ENCODE data around the gene ASIC4.

ASIC4 gene

DNA sequence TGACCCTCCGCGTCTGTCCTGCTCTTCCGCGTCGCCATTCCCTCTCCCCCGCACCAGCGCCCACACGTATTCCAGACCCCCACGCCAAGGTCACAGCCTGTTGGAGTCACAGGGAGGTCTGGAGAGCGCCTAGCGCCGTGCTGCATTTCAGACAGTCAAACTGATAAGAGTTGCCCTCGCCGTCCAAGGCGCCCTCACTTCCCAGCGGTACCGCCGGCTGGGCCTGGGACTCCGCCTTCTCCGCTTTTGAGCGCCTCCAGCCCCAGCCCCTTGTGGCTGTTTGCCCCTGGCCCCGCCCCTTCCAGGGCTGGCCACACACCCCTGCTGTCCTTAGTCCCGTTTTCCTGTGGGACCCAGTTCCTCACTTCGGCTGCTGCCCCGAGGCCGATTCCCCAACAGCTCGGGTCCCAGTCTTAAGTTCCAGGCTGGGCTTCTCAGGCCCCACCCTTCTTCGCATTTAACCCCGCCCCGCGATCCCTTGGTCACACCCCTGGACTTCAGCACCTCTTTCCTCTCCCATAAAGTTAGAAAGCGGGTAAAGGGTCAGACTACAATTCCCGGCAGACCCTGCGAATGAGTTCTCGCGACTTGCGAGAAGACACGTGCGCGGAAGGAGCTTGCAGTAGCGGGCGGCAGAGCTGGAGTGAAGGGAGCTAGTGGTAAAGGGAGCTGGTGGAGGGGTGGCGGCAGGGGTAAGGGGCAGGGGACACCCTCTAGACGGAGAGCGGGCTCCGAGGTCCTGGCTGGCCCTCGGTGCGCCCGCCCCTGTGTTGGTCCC lies 15.8 kb upstream of the ASIC4 start, which contains the start of gene GMPPA:
Gene GMPPA, plus strand, starts transcription at position 612 of the 778 bp plus-strand sequence. CDS start 1,085 bp downstream, outside the sequence.
- DNase-seq: peak; percentile 95

- no peak for DNase-seq
These were observed 15.3 kb upstream of the ASIC4 start for GRCh38 chr2:219499058-219499307.

- DNase-seq: no peak
These were observed 14.7 kb upstream of the ASIC4 start for GRCh38 chr2:219499555-219499954.

- DNase-seq: no peak
These were observed 14.1 kb upstream of the ASIC4 start for GRCh38 chr2:219500135-219500534.

GRCh38 chr2:219501849-219502248 lies 12.4 kb upstream of the ASIC4 start:
- DNase-seq: no peak

DNA sequence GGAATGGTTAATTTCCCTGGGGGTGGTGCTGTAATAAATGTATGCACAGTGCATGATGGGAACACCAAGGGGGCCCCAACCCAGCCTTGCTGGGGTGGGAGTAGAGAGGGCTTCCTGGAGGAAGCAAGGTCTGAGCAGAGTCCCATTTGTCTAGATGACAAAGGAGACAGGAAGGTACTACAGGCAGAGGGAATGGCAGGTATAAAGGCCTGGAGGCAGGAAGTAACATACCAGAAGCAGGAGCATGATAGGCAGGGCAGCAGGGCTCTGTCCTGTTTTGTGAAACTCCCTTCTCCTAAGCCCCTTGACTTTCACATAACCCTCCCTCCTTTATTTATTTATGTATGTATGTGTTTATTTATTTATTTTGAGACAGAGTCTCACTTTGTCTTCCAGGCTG lies 11.7 kb upstream of the ASIC4 start:
- DNase-seq: no peak

GRCh38 chr2:219505585-219505984 lies 8.7 kb upstream of the ASIC4 start:
- no peak for DNase-seq

DNA sequence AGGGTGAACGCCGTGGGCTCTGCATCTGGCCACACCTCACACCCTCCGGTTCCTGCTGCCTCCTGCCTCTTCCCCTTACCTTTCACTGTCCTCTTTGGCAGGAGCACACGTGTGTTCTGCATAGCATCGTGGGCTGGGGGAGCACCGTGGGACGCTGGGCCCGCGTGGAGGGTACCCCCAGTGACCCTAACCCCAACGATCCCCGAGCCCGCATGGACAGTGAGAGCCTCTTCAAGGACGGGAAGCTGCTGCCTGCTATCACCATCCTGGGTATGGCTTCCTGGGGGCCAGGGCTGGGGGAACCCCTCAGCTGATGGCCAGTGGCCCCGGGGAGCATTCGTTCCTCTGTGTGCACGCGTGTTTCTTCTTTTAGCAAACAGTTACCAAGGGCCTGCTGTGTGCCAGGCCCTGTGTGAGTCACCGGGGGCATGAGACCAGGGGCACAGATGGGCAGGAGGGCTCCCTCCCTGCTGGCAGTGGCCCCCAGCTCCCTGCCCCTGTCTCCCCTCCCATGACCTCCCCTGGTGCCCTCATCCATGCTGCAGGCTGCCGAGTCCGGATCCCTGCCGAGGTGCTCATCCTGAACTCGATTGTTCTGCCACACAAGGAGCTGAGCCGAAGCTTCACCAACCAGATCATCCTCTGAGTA lies 8.0 kb upstream of the ASIC4 start:
- no peak for DNase-seq

GRCh38 chr2:219506802-219507526 lies 7.3 kb upstream of the ASIC4 start:
- no peak for DNase-seq

DNA sequence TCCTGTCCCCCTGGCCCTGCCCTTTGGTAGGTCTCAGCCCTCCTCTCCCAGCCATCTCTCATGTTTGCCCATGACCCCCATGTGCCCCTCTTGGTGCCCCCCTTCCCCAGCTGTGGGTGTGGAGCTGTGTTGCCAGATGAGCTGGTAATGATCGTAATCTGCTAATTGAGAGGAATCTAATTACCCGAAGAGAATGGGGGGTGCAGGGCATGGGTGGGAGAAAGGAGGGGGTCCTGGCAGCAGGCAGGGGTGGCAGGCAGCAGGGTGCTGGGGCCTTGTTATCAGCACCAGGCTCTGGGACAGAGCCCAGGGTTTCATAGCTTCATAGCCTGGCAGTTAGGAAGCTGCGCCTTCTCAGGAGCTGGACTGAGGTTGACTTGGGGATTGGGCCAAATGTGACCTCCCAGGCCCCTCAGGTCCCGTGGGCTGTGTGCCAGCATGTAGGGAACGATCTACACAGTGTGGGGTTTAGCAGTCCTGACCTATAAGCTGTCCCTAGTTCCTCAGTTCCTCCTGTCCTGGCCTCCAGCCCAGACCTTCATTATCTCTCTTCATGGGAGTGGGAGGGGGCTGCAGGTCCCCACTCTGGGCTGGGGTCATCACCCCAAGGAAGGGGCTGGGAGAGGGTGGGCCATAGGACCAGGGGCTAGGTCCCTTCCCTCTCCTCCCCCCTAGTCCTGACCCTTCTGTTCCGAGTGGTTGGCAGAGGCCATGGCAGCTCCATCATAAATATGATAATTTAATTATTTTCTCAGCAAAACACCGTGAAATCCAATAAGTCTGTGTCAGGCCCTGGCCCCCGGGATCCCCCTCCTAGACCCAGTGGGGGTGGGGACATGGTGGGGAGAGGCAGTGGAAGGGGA lies 6.5 kb upstream of the ASIC4 start:
- no peak for DNase-seq

GRCh38 chr2:219508444-219508734 lies 5.9 kb upstream of the ASIC4 start:
- no peak for DNase-seq

DNA sequence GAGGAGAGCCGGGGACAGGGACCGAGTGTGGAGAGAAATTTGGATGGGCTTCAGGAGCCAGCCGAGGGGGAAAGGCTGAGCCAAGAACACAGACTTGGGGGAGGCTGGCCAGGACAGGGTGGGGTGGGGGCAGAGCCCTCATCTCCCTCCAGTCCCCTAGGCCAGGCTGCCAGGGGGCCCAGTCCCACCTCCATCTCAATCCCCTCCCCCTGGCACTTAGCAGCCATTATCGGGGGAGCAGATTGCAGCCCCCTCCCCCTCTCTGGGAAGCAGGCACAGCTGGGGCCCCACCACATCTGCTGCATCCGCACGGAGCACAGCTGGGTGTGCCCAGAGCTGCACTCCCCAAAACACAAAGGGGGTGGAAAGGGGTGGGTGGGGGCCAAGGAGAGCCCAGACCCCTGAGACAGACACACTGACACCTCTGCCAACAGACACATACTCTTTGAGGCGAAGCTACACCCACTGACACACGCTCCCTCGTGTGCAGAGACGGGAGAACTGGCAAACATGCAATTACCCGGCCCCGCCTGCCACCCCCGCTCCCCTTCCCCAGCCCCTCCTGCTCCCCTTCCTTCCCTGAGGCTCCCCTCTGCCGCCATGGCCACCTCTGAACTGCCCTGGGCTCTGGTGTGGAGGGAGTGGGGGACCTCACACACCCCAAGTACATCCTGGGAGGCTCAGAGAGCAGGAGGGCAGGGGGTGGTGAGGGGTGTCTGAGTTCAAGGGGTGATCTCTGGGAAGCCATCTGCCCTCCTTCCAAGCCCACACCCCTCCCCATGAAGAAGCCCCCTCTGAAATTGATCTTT lies 5.1 kb upstream of the ASIC4 start:
- no peak for DNase-seq

DNA sequence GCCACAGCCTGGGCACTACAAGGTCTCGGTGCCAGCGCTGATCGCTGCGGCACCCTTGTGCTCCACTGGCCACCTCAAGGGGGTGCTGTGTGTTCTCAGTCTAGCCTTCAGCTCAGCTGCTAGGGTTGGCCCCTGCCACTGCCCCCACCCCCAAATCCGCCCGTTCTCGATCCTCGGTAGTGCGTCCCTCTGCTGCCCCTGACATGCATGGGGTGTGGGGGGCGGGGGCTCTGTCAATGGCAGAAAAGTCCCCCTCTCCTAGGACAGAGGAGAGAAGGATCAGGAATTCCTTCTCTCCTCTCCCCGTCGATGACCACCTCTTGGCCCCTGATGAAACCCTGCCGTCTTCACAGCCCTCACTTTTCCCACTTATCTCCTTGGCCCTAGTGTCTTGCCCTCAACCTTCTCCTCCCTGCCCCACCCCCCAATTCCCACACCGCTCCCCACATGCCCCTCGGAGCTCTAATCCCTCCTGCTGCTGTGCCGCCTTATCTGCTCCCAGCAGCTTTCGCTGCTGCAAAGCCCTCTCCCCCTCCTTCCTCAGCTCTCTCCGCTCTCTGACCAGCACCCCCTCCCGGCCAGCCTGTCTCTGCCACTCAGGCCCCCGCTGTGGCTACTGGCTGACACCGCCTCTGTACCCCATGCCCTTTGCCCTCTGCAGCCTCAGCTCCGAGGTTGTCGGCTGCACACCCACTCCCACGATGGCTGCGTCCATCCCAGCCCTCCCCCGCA lies 4.3 kb upstream of the ASIC4 start:
- peak; percentile 51 for DNase-seq

DNA sequence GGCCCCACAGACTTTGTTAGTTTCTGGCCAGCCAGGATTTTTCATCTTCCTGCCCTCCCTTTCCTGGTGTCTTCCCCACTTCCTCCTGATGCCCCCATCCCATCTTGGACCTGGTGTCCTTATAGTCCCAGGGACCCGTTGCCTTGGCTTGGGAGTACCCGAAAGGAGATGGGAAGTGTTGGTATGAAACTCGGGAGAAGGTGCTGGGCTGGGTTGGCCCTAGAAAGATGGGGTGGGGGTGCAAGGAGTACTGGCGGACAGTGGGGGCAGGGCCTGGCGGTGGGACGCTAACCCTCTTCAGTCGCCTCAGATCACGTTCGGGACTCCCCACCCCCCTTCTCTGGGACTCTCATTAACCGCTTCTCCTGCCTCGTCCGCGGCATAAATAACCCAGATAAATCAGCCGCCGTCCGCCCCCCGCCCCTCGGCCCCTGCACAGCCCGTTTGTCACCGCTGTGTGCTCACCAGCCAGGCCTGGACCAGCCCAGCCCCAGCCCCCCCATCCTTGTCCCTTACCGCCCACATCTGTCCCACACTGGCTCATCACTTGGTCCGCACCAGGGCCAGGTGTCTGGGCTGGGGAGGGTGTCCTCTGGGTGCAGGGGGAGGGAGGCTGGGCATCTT lies 3.7 kb upstream of the ASIC4 start:
- no peak for DNase-seq

DNA sequence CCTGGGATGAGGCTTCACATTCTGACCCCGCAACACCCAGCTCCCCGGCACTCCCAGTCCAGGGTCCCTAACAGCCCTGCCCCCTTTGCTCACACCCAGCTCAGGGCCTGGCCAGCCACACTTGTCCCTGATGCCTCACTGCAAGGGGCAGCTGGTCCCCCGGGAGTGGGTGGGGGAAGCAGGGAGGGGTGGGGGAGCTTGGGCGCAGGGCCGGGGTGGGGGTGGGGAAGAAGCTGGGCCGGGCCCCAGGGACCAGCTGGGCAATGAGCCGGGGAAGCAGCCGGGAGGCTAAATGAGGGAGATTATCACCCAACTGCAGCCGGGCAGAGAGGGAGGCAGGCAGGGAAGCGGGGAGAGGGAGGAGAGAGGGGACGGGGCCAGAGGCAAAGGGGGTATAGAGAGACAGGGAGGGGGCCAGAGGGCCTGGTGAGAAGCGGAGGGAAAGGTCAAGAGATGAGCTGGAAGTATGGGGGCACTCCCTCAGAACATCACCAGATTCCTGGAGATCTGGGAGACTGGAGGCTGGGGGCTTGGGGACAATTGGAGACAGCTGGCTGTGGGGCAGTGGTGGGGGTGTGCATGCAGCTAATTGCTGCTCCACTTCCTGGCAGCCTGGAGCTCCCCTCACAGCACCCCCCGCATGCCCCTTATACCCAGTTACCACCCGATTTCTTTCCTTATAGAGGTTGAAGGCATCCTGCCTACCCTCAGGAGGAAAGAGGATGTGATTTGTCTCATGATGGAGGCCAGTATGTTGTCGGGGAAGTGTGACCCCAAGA lies 2.5 kb upstream of the ASIC4 start:
- no peak for DNase-seq

DNA sequence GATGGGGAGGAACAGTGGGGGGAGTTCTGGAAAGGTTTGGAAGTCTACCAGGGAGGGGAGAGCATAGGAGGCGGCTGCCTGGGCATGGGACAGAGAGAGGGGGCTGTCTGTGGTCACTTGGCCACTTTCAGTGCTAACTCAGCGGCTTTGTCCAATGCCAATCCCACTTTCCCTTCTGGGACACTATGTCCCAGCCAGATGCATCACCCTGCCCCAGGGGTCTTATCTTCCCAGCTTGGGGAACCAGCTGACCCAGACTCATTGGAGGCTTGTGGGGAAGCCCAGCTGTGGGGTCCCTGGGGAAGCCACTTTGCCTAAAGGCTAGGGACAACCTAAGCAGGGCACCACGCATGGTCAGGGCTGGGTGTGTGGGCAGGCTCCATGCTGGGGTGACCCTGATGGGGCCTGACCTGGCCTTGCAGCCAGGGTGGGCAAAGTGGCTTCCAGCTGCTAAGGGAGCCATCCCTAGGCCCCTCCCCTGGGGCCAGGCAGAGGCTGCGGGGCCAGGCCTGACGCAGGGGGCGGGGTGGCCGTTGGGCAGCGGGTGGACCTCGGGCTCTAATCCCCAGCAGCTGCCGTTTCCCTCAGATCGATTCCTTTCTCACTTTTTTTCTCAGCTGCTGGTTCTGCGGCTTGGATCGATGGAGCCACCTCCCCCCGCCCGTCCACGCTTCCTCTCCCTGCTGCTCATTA lies 1.6 kb upstream of the ASIC4 start:
- DNase-seq: no peak

DNA sequence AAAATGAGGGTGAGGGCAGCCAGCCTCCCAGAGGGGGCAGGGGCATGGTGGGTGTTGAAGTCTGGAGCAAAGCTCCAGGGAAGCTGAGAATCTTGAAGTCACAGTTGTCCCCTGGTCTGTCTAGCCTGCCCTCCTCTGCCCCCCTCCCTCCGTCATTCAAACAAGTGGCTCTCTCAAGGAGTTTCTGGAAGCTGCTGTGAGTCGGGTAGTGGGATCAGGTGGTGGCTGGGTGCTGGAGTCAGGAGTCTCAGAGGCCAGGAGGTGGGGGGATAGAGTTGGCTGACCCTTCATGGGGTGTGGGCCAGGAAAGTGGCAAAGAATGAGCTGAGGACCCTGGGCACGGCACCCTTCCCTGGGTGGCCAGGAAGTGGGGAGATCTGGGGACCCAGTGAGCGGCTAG lies 495 bp upstream of the ASIC4 start:
- no peak for DNase-seq

DNA sequence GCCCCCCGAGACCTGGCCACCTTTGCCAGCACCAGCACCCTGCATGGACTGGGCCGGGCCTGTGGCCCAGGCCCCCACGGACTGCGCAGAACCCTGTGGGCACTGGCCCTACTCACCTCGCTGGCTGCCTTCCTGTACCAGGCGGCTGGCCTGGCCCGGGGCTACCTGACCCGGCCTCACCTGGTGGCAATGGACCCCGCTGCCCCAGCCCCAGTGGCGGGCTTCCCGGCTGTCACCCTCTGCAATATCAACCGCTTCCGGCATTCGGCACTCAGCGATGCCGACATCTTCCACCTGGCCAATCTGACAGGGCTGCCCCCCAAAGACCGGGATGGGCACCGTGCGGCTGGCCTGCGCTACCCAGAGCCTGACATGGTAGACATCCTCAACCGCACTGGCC lies 554 bp downstream of the ASIC4 start:
- DNase-seq: no peak

DNA sequence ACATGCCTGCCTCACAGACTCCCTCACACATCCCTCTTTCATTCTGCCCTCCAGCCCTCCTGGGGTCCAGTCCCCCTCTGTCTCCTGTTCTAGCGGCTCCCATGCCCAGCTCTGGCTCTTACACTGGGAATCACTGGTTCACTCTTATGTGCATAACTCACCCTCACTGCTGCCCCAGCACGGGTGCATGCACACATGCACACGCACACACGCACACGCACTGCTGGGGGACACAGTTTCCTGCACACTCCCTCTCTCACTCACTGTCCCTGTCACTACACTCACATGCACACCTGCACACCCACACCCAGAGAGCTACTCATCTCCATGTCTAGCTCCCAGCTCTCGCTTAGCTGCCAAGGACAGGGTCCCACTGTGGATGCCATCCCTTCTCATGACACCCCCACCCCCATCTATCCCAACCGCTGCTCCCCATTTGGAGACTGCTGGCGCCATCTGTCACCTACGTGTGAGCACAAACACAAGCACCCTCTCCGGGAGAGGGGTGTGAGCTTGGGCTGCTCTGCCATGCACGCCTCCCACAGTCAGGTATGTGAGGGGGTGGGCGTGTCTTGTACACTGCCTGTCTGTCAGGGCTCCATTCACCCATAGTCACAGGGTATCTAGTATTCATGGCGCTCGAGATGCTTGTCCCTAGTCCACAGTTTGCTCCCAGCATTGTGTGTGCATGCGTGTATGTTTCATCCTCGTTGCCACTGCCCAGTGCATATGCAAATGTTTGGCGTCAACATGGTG lies 1.8 kb downstream of the ASIC4 start:
- no peak for DNase-seq
